ENCODE measurements around the gene WDR45. TPM values are rescaled to one million over a fixed set of nuclear protein-coding genes. Genes with fewer than 3 reads are reported as not detected.

WDR45 gene
- total and polyA plus RNA-seq, 11 donors = 49.2 to 98.5 (median 68.5) TPM

GRCh38 chrX:49029876-49030275, 49.8 kb downstream of the WDR45 start:
- no peak overlapping the region for H3K27ac ChIP-seq
- H3K27me3 ChIP-seq = no peaks in the 10 kb centered on the region
- H3K4me3 ChIP-seq = no peak overlapping the region
- peaks cover 0 to 61% (median 41%) of the 10 kb centered on the region in 9 donors for H3K36me3 ChIP-seq
- DNase-seq (no peak), ATAC-seq (peak in 3 of 4 donors; percentile 11 to 32 (median 27))
- no peaks in the 10 kb centered on the region for H3K9me3 ChIP-seq
- no peak for TF ChIP-seq POLR2A (IDR thresholded peaks at IDR 0.05)
- TF ChIP-seq CTCF (IDR thresholded peaks at IDR 0.05) = no peak
- peaks cover 0 to 8% (median 0%) of the 10 kb centered on the region in 12 donors for H3K4me1 ChIP-seq
- intact Hi-C loops (cut with DNase I) = loop anchor here in 1 of 10 donors (10.0 kb wide), 1 partner anchor 55 kb away; the partner anchor contains the start of gene KCND1
- 77 to 89% (median 84%) methylated on average over 6 of the region's 6 CpGs for WGBS, 4 donors

Other genes with a start within 250 kb of the WDR45 start
- 1 to 10 TPM in 2 of 9 donors, under 1 TPM in 1, not detected in 6; 0.67 to 3.9 (median 1.1) TPM for gene PCSK1N, start 244.3 kb downstream of the WDR45 start, total RNA-seq
- gene PCSK1N, start 244.3 kb downstream of the WDR45 start, polyA plus RNA-seq = not detected
- gene TIMM17B, start 182.1 kb downstream of the WDR45 start, total RNA-seq = 10 to 100 TPM; 57.1 to 86.9 (median 71.0) TPM
- 10 to 100 TPM; 74.0 to 91.0 TPM for gene TIMM17B, start 182.1 kb downstream of the WDR45 start, polyA plus RNA-seq
- gene PQBP1, start 182.0 kb downstream of the WDR45 start, total RNA-seq = 10 to 100 TPM; 45.3 to 67.0 (median 52.9) TPM
- 10 to 100 TPM; 88.0 to 99.0 TPM for gene PQBP1, start 182.0 kb downstream of the WDR45 start, polyA plus RNA-seq
- gene SLC35A2, start 168.2 kb downstream of the WDR45 start, total RNA-seq = 10 to 100 TPM; 10.5 to 23.3 (median 14.4) TPM
- gene SLC35A2, start 168.2 kb downstream of the WDR45 start, polyA plus RNA-seq = 10 to 100 TPM in 1 of 2 donors, 1 to 10 TPM in 1; 6.1 to 28.5 TPM
- gene PIM2, start 160.9 kb downstream of the WDR45 start, total RNA-seq = 10 to 100 TPM in 2 of 9 donors, 1 to 10 TPM in 7; 2.3 to 13.3 (median 3.5) TPM
- gene PIM2, start 160.9 kb downstream of the WDR45 start, polyA plus RNA-seq = 1 to 10 TPM; 2.0 to 5.4 TPM
- 10 to 100 TPM; 17.6 to 31.1 (median 24.6) TPM for gene OTUD5, start 122.3 kb downstream of the WDR45 start, total RNA-seq
- gene OTUD5, start 122.3 kb downstream of the WDR45 start, polyA plus RNA-seq = 10 to 100 TPM; 17.2 to 32.7 TPM
- 1 to 10 TPM in 3 of 9 donors, under 1 TPM in 6; 0.09 to 1.5 (median 0.50) TPM for gene KCND1, start 108.0 kb downstream of the WDR45 start, total RNA-seq
- under 1 TPM; 0.19 to 0.29 TPM for gene KCND1, start 108.0 kb downstream of the WDR45 start, polyA plus RNA-seq
- 10 to 100 TPM; 11.4 to 41.6 (median 18.9) TPM for gene GRIPAP1, start 77.6 kb downstream of the WDR45 start, total RNA-seq
- gene GRIPAP1, start 77.6 kb downstream of the WDR45 start, polyA plus RNA-seq = 10 to 100 TPM; 20.2 to 20.4 TPM
- gene TFE3, start 36.5 kb downstream of the WDR45 start, total RNA-seq = 10 to 100 TPM; 14.9 to 61.2 (median 23.6) TPM
- 10 to 100 TPM; 12.1 to 57.8 TPM for gene TFE3, start 36.5 kb downstream of the WDR45 start, polyA plus RNA-seq
- 1 to 10 TPM in 6 of 9 donors, under 1 TPM in 3; 0.48 to 3.3 (median 1.1) TPM for gene CCDC120, start 20.9 kb downstream of the WDR45 start, total RNA-seq
- under 1 TPM; 0.95 to 0.97 TPM for gene CCDC120, start 20.9 kb downstream of the WDR45 start, polyA plus RNA-seq
- gene PRAF2, start 5.9 kb downstream of the WDR45 start, total RNA-seq = 10 to 100 TPM in 5 of 9 donors, 1 to 10 TPM in 4; 8.0 to 24.0 (median 10.9) TPM
- 10 to 100 TPM; 18.7 to 20.7 TPM for gene PRAF2, start 5.9 kb downstream of the WDR45 start, polyA plus RNA-seq
- gene GPKOW, start 43.8 kb upstream of the WDR45 start, total RNA-seq = 10 to 100 TPM; 17.5 to 30.9 (median 19.4) TPM
- gene GPKOW, start 43.8 kb upstream of the WDR45 start, polyA plus RNA-seq = 10 to 100 TPM in 1 of 2 donors, 1 to 10 TPM in 1; 8.9 to 29.5 TPM
- gene MAGIX, start 82.9 kb upstream of the WDR45 start, total RNA-seq = 1 to 10 TPM; 2.6 to 7.1 (median 3.3) TPM
- 1 to 10 TPM; 2.9 to 6.7 TPM for gene MAGIX, start 82.9 kb upstream of the WDR45 start, polyA plus RNA-seq
- gene PLP2, start 92.0 kb upstream of the WDR45 start, total RNA-seq = 100 to 1,000 TPM in 3 of 9 donors, 10 to 100 TPM in 6; 22.4 to 155 (median 50.4) TPM
- gene PLP2, start 92.0 kb upstream of the WDR45 start, polyA plus RNA-seq = 100 to 1,000 TPM in 1 of 2 donors, 10 to 100 TPM in 1; 63.0 to 373 TPM
- 10 to 100 TPM in 2 of 9 donors, 1 to 10 TPM in 7; 6.6 to 12.7 (median 9.3) TPM for gene PRICKLE3, start 106.5 kb upstream of the WDR45 start, total RNA-seq
- gene PRICKLE3, start 106.5 kb upstream of the WDR45 start, polyA plus RNA-seq = 10 to 100 TPM in 1 of 2 donors, 1 to 10 TPM in 1; 6.5 to 13.2 TPM
- gene SYP, start 120.3 kb upstream of the WDR45 start, total RNA-seq = 1 to 10 TPM in 6 of 9 donors, under 1 TPM in 3; 0.49 to 2.7 (median 1.1) TPM
- gene SYP, start 120.3 kb upstream of the WDR45 start, polyA plus RNA-seq = 1 to 10 TPM; 1.3 to 3.7 TPM
- under 1 TPM in 6 of 9 donors, not detected in 3; 0.06 to 0.37 (median 0.09) TPM for gene CACNA1F, start 153.5 kb upstream of the WDR45 start, total RNA-seq
- gene CACNA1F, start 153.5 kb upstream of the WDR45 start, polyA plus RNA-seq = under 1 TPM; 0.04 TPM
- 10 to 100 TPM in 8 of 9 donors, 1 to 10 TPM in 1; 9.6 to 13.4 (median 10.9) TPM for gene CCDC22, start 155.6 kb upstream of the WDR45 start, total RNA-seq
- gene CCDC22, start 155.6 kb upstream of the WDR45 start, polyA plus RNA-seq = 10 to 100 TPM in 1 of 2 donors, 1 to 10 TPM in 1; 6.5 to 14.9 TPM
- 1 to 10 TPM in 1 of 9 donors, not detected in 8; 1.4 TPM for gene FOXP3, start 184.8 kb upstream of the WDR45 start, total RNA-seq
- gene FOXP3, start 184.8 kb upstream of the WDR45 start, polyA plus RNA-seq = under 1 TPM in 1 of 2 donors, not detected in 1; 0.11 TPM
- gene PPP1R3F, start 189.9 kb upstream of the WDR45 start, total RNA-seq = 10 to 100 TPM; 14.4 to 28.4 (median 22.6) TPM
- 10 to 100 TPM; 13.9 to 31.7 TPM for gene PPP1R3F, start 189.9 kb upstream of the WDR45 start, polyA plus RNA-seq
- not detected for gene GAGE10, start 223.8 kb upstream of the WDR45 start, total RNA-seq
- gene GAGE10, start 223.8 kb upstream of the WDR45 start, polyA plus RNA-seq = not detected
- not detected for gene GAGE12J, start 242.2 kb upstream of the WDR45 start, total RNA-seq
- gene GAGE12J, start 242.2 kb upstream of the WDR45 start, polyA plus RNA-seq = not detected